ENCODE data around the gene NPTX1. TPM values are rescaled to one million over a fixed set of nuclear protein-coding genes. Genes with fewer than 3 reads are reported as not detected.

NPTX1 gene
- total RNA-seq, 1 donor from 2014 or later, result 0.20 TPM

- CTCF ChIA-PET, result no interaction called here
- TF ChIP-seq, protein P1, sequence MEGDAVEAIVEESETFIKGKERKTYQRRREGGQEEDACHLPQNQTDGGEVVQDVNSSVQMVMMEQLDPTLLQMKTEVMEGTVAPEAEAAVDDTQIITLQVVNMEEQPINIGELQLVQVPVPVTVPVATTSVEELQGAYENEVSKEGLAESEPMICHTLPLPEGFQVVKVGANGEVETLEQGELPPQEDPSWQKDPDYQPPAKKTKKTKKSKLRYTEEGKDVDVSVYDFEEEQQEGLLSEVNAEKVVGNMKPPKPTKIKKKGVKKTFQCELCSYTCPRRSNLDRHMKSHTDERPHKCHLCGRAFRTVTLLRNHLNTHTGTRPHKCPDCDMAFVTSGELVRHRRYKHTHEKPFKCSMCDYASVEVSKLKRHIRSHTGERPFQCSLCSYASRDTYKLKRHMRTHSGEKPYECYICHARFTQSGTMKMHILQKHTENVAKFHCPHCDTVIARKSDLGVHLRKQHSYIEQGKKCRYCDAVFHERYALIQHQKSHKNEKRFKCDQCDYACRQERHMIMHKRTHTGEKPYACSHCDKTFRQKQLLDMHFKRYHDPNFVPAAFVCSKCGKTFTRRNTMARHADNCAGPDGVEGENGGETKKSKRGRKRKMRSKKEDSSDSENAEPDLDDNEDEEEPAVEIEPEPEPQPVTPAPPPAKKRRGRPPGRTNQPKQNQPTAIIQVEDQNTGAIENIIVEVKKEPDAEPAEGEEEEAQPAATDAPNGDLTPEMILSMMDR (IDR thresholded peaks at IDR 0.05), result no peak
- H3K4me1 Mint-ChIP-seq, result peaks cover 19% of the 10 kb centered on the region
- ATAC-seq (ENCODE audit: low read depth), result no peak
- DNase-seq, result peak; percentile 32
- no peak overlapping the region for H3K4me3 Mint-ChIP-seq
- H3K36me3 Mint-ChIP-seq (ENCODE audit: low read depth), result no peaks in the 10 kb centered on the region
- intact Hi-C loops (cut with micrococcal nuclease), result no loop called here
- no peaks in the 10 kb centered on the region for H3K9me3 Mint-ChIP-seq
- POLR2A ChIA-PET, result interaction anchor here (1.0 to 3.1 kb wide), 2 partner anchors 18 to 23 kb away, joined by 4 to 12 read pairs; no protein-coding TSS in a partner anchor
- peaks cover 62% of the 10 kb centered on the region for H3K27me3 Mint-ChIP-seq
- no peak overlapping the region for H3K27ac Mint-ChIP-seq
Measured at GRCh38 chr17:80477647-80478478, 1.5 kb upstream of the NPTX1 start.

GRCh38 chr17:80476877-80477646 is 655 bp upstream of the NPTX1 start:
- TF ChIP-seq, protein P1 (IDR thresholded peaks at IDR 0.05), result no peak
- H3K27ac Mint-ChIP-seq, result no peak overlapping the region
- intact Hi-C loops (cut with micrococcal nuclease), result loop anchor here (1.0 kb wide), 1 partner anchor 23 kb away; no protein-coding TSS in a partner anchor
- no peak overlapping the region for H3K4me3 Mint-ChIP-seq
- H3K4me1 Mint-ChIP-seq, result peaks cover 22% of the 10 kb centered on the region
- ChIA-PET CTCF (no interaction called here), POLR2A (interaction anchor here (1.0 to 3.1 kb wide), 2 partner anchors 19 to 23 kb away, joined by 4 to 12 read pairs; no protein-coding TSS in a partner anchor)
- ATAC-seq (ENCODE audit: low read depth), result peak; percentile 53
- peak; percentile 40 for DNase-seq
- H3K27me3 Mint-ChIP-seq, result peaks cover 60% of the 10 kb centered on the region
- no peaks in the 10 kb centered on the region for H3K36me3 Mint-ChIP-seq (ENCODE audit: low read depth)
- H3K9me3 Mint-ChIP-seq, result no peaks in the 10 kb centered on the region

GRCh38 chr17:80474961-80475909 is 1.2 kb downstream of the NPTX1 start:
- H3K27me3 Mint-ChIP-seq, result peaks cover 61% of the 10 kb centered on the region
- no peak overlapping the region for H3K27ac Mint-ChIP-seq
- no peaks in the 10 kb centered on the region for H3K9me3 Mint-ChIP-seq
- CTCF ChIA-PET, result no interaction called here
- TF ChIP-seq, protein P1 (IDR thresholded peaks at IDR 0.05), result no peak
- peak; percentile 9 for ATAC-seq (ENCODE audit: low read depth)
- no peaks in the 10 kb centered on the region for H3K36me3 Mint-ChIP-seq (ENCODE audit: low read depth)
- H3K4me3 Mint-ChIP-seq, result peak overlapping the region; percentile 71
- peak; percentile 22 for DNase-seq
- POLR2A ChIA-PET, result interaction anchor here (2.5 to 3.1 kb wide), 2 partner anchors 21 kb away, joined by 11 to 12 read pairs; no protein-coding TSS in a partner anchor
- peaks cover 28% of the 10 kb centered on the region for H3K4me1 Mint-ChIP-seq
- intact Hi-C loops (cut with micrococcal nuclease), result no loop called here

- ATAC-seq (ENCODE audit: low read depth) (no peak), DNase-seq (no peak)
- peaks cover 58% of the 10 kb centered on the region for H3K27me3 Mint-ChIP-seq
- TF ChIP-seq, protein P1 (IDR thresholded peaks at IDR 0.05), result no peak
- no peak overlapping the region for H3K27ac Mint-ChIP-seq
- CTCF ChIA-PET, result no interaction called here
- POLR2A ChIA-PET, result interaction anchor here (2.5 kb wide), 1 partner anchor 20 kb away, joined by 11 read pairs; no protein-coding TSS in a partner anchor
- H3K4me1 Mint-ChIP-seq, result peaks cover 28% of the 10 kb centered on the region
- no peaks in the 10 kb centered on the region for H3K9me3 Mint-ChIP-seq
- no peaks in the 10 kb centered on the region for H3K36me3 Mint-ChIP-seq (ENCODE audit: low read depth)
- peak overlapping the region; percentile 71 for H3K4me3 Mint-ChIP-seq
- intact Hi-C loops (cut with micrococcal nuclease), result no loop called here
Measured at GRCh38 chr17:80474231-80474960, 2.0 kb downstream of the NPTX1 start.
